ENCODE results near the gene SLC66A2. TPM values are rescaled to one million over a fixed set of nuclear protein-coding genes. Genes with fewer than 3 reads are reported as not detected.

The SLC66A2 gene
- total RNA-seq, 1 donor = 108 TPM

- no peak for DNase-seq (ENCODE audit: low read depth in 2 of 3, low spot score in 2 of 3)
Observed at GRCh38 chr18:79938196-79938595, 13.3 kb downstream of the SLC66A2 start.

- no peak for DNase-seq (ENCODE audit: low read depth in 2 of 3, low spot score in 2 of 3)
Observed at GRCh38 chr18:79937103-79937860, 14.2 kb downstream of the SLC66A2 start.

GRCh38 chr18:79936641-79937040, 14.8 kb downstream of the SLC66A2 start:
- DNase-seq (ENCODE audit: low read depth in 2 of 3, low spot score in 2 of 3) = no peak

GRCh38 chr18:79935925-79936324, 15.5 kb downstream of the SLC66A2 start:
- DNase-seq (ENCODE audit: low read depth in 2 of 3, low spot score in 2 of 3) = no peak

- no peak for DNase-seq (ENCODE audit: low read depth in 2 of 3, low spot score in 2 of 3)
Observed at GRCh38 chr18:79935499-79935898, 16.0 kb downstream of the SLC66A2 start.

- no peak for DNase-seq (ENCODE audit: low read depth in 2 of 3, low spot score in 2 of 3)
Observed at GRCh38 chr18:79935098-79935480, 16.4 kb downstream of the SLC66A2 start.

GRCh38 chr18:79934311-79935097, 16.9 kb downstream of the SLC66A2 start:
- no peak for DNase-seq (ENCODE audit: low read depth in 2 of 3, low spot score in 2 of 3)

- DNase-seq (ENCODE audit: low read depth in 2 of 3, low spot score in 2 of 3) = no peak
Observed at GRCh38 chr18:79933765-79934164, 17.7 kb downstream of the SLC66A2 start.

GRCh38 chr18:79932907-79933306, 18.5 kb downstream of the SLC66A2 start:
- peak in 1 of 3 donors; percentile 47 for DNase-seq (ENCODE audit: low read depth in 2 of 3, low spot score in 2 of 3)

GRCh38 chr18:79931475-79931874, 20.0 kb downstream of the SLC66A2 start:
- no peak for DNase-seq (ENCODE audit: low read depth in 2 of 3, low spot score in 2 of 3)

GRCh38 chr18:79930020-79930642, 21.3 kb downstream of the SLC66A2 start:
- peak in 1 of 3 donors; percentile 48 for DNase-seq (ENCODE audit: low read depth in 2 of 3, low spot score in 2 of 3)

- DNase-seq (ENCODE audit: low read depth in 2 of 3, low spot score in 2 of 3) = no peak
Observed at GRCh38 chr18:79928563-79928960, 22.9 kb downstream of the SLC66A2 start.

- DNase-seq (ENCODE audit: low read depth in 2 of 3, low spot score in 2 of 3) = no peak
Observed at GRCh38 chr18:79927607-79928562, 23.6 kb downstream of the SLC66A2 start.

GRCh38 chr18:79926715-79927606, 24.5 kb downstream of the SLC66A2 start:
- no peak for DNase-seq (ENCODE audit: low read depth in 2 of 3, low spot score in 2 of 3)

GRCh38 chr18:79926306-79926705, 25.1 kb downstream of the SLC66A2 start:
- DNase-seq (ENCODE audit: low read depth in 2 of 3, low spot score in 2 of 3) = no peak

GRCh38 chr18:79924814-79925731, 26.4 kb downstream of the SLC66A2 start:
- no peak for DNase-seq (ENCODE audit: low read depth in 2 of 3, low spot score in 2 of 3)

GRCh38 chr18:79923896-79924585, 27.4 kb downstream of the SLC66A2 start:
- no peak for DNase-seq (ENCODE audit: low read depth in 2 of 3, low spot score in 2 of 3)

- DNase-seq (ENCODE audit: low read depth in 2 of 3, low spot score in 2 of 3) = no peak
Observed at GRCh38 chr18:79922971-79923411, 28.5 kb downstream of the SLC66A2 start.
